Measurements from ENCODE around the gene RNF13.

Gene RNF13

GRCh38 chr3:149992416-149993058 is 179.5 kb downstream of the RNF13 start:
- Histone ChIP-seq H4K20me1 (ENCODE audit: insufficient read depth, low read length) (no peaks in the 10 kb centered on the region), H3K36me3 (replicated peaks; ENCODE audit: insufficient read depth, low read length) (no peaks in the 10 kb centered on the region), H2AFZ (ENCODE audit: low read length) (no peak overlapping the region), H3K79me2 (ENCODE audit: low read length) (no peaks in the 10 kb centered on the region), H3K27me3 (replicated peaks; ENCODE audit: insufficient read depth, low read length) (no peaks in the 10 kb centered on the region), H3K4me3 (ENCODE audit: low read length) (no peak overlapping the region), H3K9me3 (replicated peaks; ENCODE audit: insufficient read depth, low read length) (no peaks in the 10 kb centered on the region), H3K27ac (ENCODE audit: low read length) (no peak overlapping the region), H3K9me2 (replicated peaks; ENCODE audit: insufficient read depth, low read length) (no peaks in the 10 kb centered on the region), H3K4me2 (ENCODE audit: low read depth, low read length) (no peak overlapping the region), H3K9ac (ENCODE audit: low read length) (no peak overlapping the region), H3K4me1 (ENCODE audit: low read length) (no peaks in the 10 kb centered on the region), H3F3A (ENCODE audit: insufficient read depth, low read length) (no peaks in the 10 kb centered on the region)
- no peak for TF ChIP-seq CTCF (IDR thresholded peaks at IDR 0.05; ENCODE audit: low read length)
- TF ChIP-seq EZH2 (optimal IDR thresholded peaks at IDR 0.05; ENCODE audit: low read depth, low read length): no peak
- TF ChIP-seq EZH2phosphoT487 (IDR thresholded peaks at IDR 0.05; ENCODE audit: low read length): no peak
- no peak for DNase-seq

- H3K27ac ChIP-seq (ENCODE audit: low read length): no peak overlapping the region
- H3K4me3 ChIP-seq (ENCODE audit: low read length): no peak overlapping the region
- H3K4me1 ChIP-seq (ENCODE audit: low read length): no peaks in the 10 kb centered on the region
- no peaks in the 10 kb centered on the region for H3K79me2 ChIP-seq (ENCODE audit: low read length)
- no peak overlapping the region for H3K9ac ChIP-seq (ENCODE audit: low read length)
- H3K4me2 ChIP-seq (ENCODE audit: low read depth, low read length): no peak overlapping the region
- no peak overlapping the region for H2AFZ ChIP-seq (ENCODE audit: low read length)
- H4K20me1 ChIP-seq (ENCODE audit: insufficient read depth, low read length): no peaks in the 10 kb centered on the region
- no peaks in the 10 kb centered on the region for H3F3A ChIP-seq (ENCODE audit: insufficient read depth, low read length)
- H3K36me3 ChIP-seq (replicated peaks; ENCODE audit: insufficient read depth, low read length): no peaks in the 10 kb centered on the region
- no peak for TF ChIP-seq EZH2 (optimal IDR thresholded peaks at IDR 0.05; ENCODE audit: low read depth, low read length)
- TF ChIP-seq EZH2phosphoT487 (IDR thresholded peaks at IDR 0.05; ENCODE audit: low read length): no peak
- no peak for DNase-seq
- H3K9me2 ChIP-seq (replicated peaks; ENCODE audit: insufficient read depth, low read length): no peaks in the 10 kb centered on the region
- H3K9me3 ChIP-seq (replicated peaks; ENCODE audit: insufficient read depth, low read length): no peaks in the 10 kb centered on the region
- no peaks in the 10 kb centered on the region for H3K27me3 ChIP-seq (replicated peaks; ENCODE audit: insufficient read depth, low read length)
Observed at GRCh38 chr3:149998946-149999345, 185.9 kb downstream of the RNF13 start.

GRCh38 chr3:149999421-149999820 is 186.4 kb downstream of the RNF13 start:
- no peak for DNase-seq
- Histone ChIP-seq H3K9me3 (replicated peaks; ENCODE audit: insufficient read depth, low read length) (no peaks in the 10 kb centered on the region), H2AFZ (ENCODE audit: low read length) (no peak overlapping the region), H3K79me2 (ENCODE audit: low read length) (no peaks in the 10 kb centered on the region), H3F3A (ENCODE audit: insufficient read depth, low read length) (no peaks in the 10 kb centered on the region), H3K9me2 (replicated peaks; ENCODE audit: insufficient read depth, low read length) (no peaks in the 10 kb centered on the region), H3K27me3 (replicated peaks; ENCODE audit: insufficient read depth, low read length) (no peaks in the 10 kb centered on the region), H3K27ac (ENCODE audit: low read length) (no peak overlapping the region), H3K4me1 (ENCODE audit: low read length) (no peaks in the 10 kb centered on the region), H4K20me1 (ENCODE audit: insufficient read depth, low read length) (no peaks in the 10 kb centered on the region), H3K4me2 (ENCODE audit: low read depth, low read length) (no peak overlapping the region), H3K9ac (ENCODE audit: low read length) (no peak overlapping the region), H3K36me3 (replicated peaks; ENCODE audit: insufficient read depth, low read length) (no peaks in the 10 kb centered on the region), H3K4me3 (ENCODE audit: low read length) (no peak overlapping the region)
- TF ChIP-seq EZH2phosphoT487 (IDR thresholded peaks at IDR 0.05; ENCODE audit: low read length) (no peak), CTCF (IDR thresholded peaks at IDR 0.05; ENCODE audit: low read length) (no peak), EZH2 (optimal IDR thresholded peaks at IDR 0.05; ENCODE audit: low read depth, low read length) (no peak)

- Histone ChIP-seq H3K4me3 (ENCODE audit: low read length) (no peak overlapping the region), H4K20me1 (ENCODE audit: insufficient read depth, low read length) (no peaks in the 10 kb centered on the region), H3K79me2 (ENCODE audit: low read length) (no peaks in the 10 kb centered on the region), H3K9ac (ENCODE audit: low read length) (no peak overlapping the region), H3K27me3 (replicated peaks; ENCODE audit: insufficient read depth, low read length) (no peaks in the 10 kb centered on the region), H3K4me1 (ENCODE audit: low read length) (no peaks in the 10 kb centered on the region), H3K27ac (ENCODE audit: low read length) (no peak overlapping the region), H3K36me3 (replicated peaks; ENCODE audit: insufficient read depth, low read length) (no peaks in the 10 kb centered on the region), H3K9me3 (replicated peaks; ENCODE audit: insufficient read depth, low read length) (no peaks in the 10 kb centered on the region), H3K9me2 (replicated peaks; ENCODE audit: insufficient read depth, low read length) (no peaks in the 10 kb centered on the region), H3K4me2 (ENCODE audit: low read depth, low read length) (no peak overlapping the region), H3F3A (ENCODE audit: insufficient read depth, low read length) (no peaks in the 10 kb centered on the region), H2AFZ (ENCODE audit: low read length) (no peak overlapping the region)
- no peak for TF ChIP-seq EZH2phosphoT487 (IDR thresholded peaks at IDR 0.05; ENCODE audit: low read length)
- no peak for TF ChIP-seq CTCF (IDR thresholded peaks at IDR 0.05; ENCODE audit: low read length)
- no peak for TF ChIP-seq EZH2 (optimal IDR thresholded peaks at IDR 0.05; ENCODE audit: low read depth, low read length)
- no peak for DNase-seq
Observed at GRCh38 chr3:150000641-150001040, 187.6 kb downstream of the RNF13 start.

Measured in MM.1S (cell line).